Panc1 (cell line): Measurements from ENCODE around the gene SNED1. TPM values are rescaled to one million over a fixed set of nuclear protein-coding genes. Genes with fewer than 3 reads are reported as not detected.

Experiments
- ATAC-seq: fragments of 200-7000 bp; cut with Tn5 transposase; 2 replicates; pipeline ENCODE4 v1.9.1; 2020; ENCODE audit warnings: mild to moderate bottlenecking, moderate library complexity
- BruUV-seq: library from RNA; stranded (reverse); fragments of 400-500 nt; replicated peaks from 2 replicates; lab custom pipeline; 2021; lab: Mats Ljungman, UMichigan
- CTCF ChIA-PET: fragments of 300-600 bp; sonication (Branson Sonifier 250); formaldehyde crosslinking; loops from one replicate; lab custom pipeline; 2022; ENCODE audit warnings: antibody characterized with exemption; lab: Charles Lee
- POLR2A ChIA-PET: fragments of 300-600 bp; sonication (Branson Sonifier 250); formaldehyde crosslinking; loops from one replicate; lab custom pipeline; 2022; ENCODE audit warnings: antibody characterized with exemption; lab: Charles Lee
- DNase-seq: peaks from one replicate; pipeline ENCODE4 v3.0.0-alpha.2; 2010; ENCODE audit warnings: low read depth, low spot score
- H3K27ac ChIP-seq: 2 replicates; pipeline ENCODE4 v1.5.1; 2011; ENCODE audit warnings: mild to moderate bottlenecking, low read length, inconsistent platforms
- H3K27me3 ChIP-seq: fragments of 200-500 bp; sonication (Bioruptor generic); 2 replicates; pipeline ENCODE4 v1.6.0; 2014; ENCODE audit warnings: low read length, inconsistent platforms; ENCODE audit not compliant: control insufficient read depth, insufficient read depth
- H3K36me3 ChIP-seq: fragments of 200-500 bp; sonication (Bioruptor generic); 2 replicates; pipeline ENCODE4 v1.5.1; 2014; ENCODE audit warnings: inconsistent platforms, mild to moderate bottlenecking, low read length, moderate library complexity; ENCODE audit not compliant: control insufficient read depth, insufficient read depth
- H3K4me1 ChIP-seq: 2 replicates; pipeline ENCODE4 v1.5.1; 2011; ENCODE audit warnings: inconsistent platforms, mild to moderate bottlenecking, low read length, moderate library complexity; ENCODE audit not compliant: control insufficient read depth, insufficient read depth
- H3K4me3 ChIP-seq, 2 experiments: 2 replicates each; pipeline ENCODE4 v1.5.1; 2011 to 2012; ENCODE audit warnings: low read depth in 2 of 2, low read length in 2 of 2, mild to moderate bottlenecking in 2 of 2, inconsistent platforms in 1 of 2, moderate library complexity in 1 of 2
- H3K9me3 ChIP-seq: fragments of 200-500 bp; sonication (Bioruptor generic); 2 replicates; pipeline ENCODE4 v1.5.1; 2014; ENCODE audit warnings: low read depth, mild to moderate bottlenecking, inconsistent platforms, low read length, moderate library complexity; ENCODE audit not compliant: control insufficient read depth, insufficient read depth
- CTCF ChIP-seq: fragments of 450-650 bp; IDR thresholded peaks from 2 replicates; pipeline ENCODE4 v1.5.1; 2017; ENCODE audit warnings: mild to moderate bottlenecking
- POLR2AphosphoS5 ChIP-seq: IDR thresholded peaks from 2 replicates; pipeline ENCODE4 v1.6.1; 2012; ENCODE audit warnings: mild to moderate bottlenecking, low read depth, low read length, moderate library complexity
- REST ChIP-seq, 2 experiments: IDR thresholded peaks; 2 replicates each; pipeline ENCODE4 v1.6.1; 2011 to 2012; ENCODE audit warnings: low read depth in 2 of 2, control low read depth in 1 of 2, low read length in 1 of 2, mild to moderate bottlenecking in 1 of 2, moderate library complexity in 1 of 2; ENCODE audit not compliant: insufficient read depth in 1 of 2
- SIN3A ChIP-seq: IDR thresholded peaks from 2 replicates; pipeline ENCODE4 v1.6.1; 2012; ENCODE audit warnings: low read depth, mild to moderate bottlenecking, low read length, moderate library complexity, borderline replicate concordance; ENCODE audit not compliant: insufficient read depth
- TCF7L2 ChIP-seq: IDR thresholded peaks from 2 replicates; pipeline ENCODE4 v1.6.1; 2011; ENCODE audit warnings: mild to moderate bottlenecking, low read depth, low read length, inconsistent platforms
- in situ Hi-C: cut with HindIII; loops from 2 replicates; pipeline ENCODE4 v1.10.0; 2016; ENCODE audit warnings: low sequenced_read_pairs, low pct_unique_long_range_greater_than_20kb
- intact Hi-C: fragments of 100-400 bp; cut with micrococcal nuclease; formaldehyde crosslinking; loops from one replicate; pipeline ENCODE4 v1.10.0; 2022; ENCODE audit not compliant: unreplicated experiment
- total RNA-seq: library from RNA; stranded (reverse); gene quantifications from one replicate; pipeline ENCODE4 v1.2.1, GENCODE V29; 2021; ENCODE audit not compliant: unreplicated experiment

The SNED1 gene
- total RNA-seq, 1 experiment from 2014 or later, result 11.0 TPM

- CTCF ChIA-PET, result no interaction called here
- no peaks in the 10 kb centered on the region for H3K27me3 ChIP-seq
- no peak overlapping the region for H3K27ac ChIP-seq
- POLR2A ChIA-PET, result no interaction called here
- DNase-seq (no peak), ATAC-seq (no peak)
- no peaks in the 10 kb centered on the region for H3K36me3 ChIP-seq
- in situ Hi-C loops (no loop called here), intact Hi-C loops (no loop called here)
- TF ChIP-seq POLR2AphosphoS5 (no peak), CTCF (no peak), SIN3A (no peak), REST (IDR thresholded peaks at IDR 0.05; ENCODE audit: insufficient read depth in 1 of 2, low read depth in 2 of 2, low read length in 1 of 2) (no peak), TCF7L2 (no peak)
- H3K9me3 ChIP-seq, result no peaks in the 10 kb centered on the region
- H3K4me3 ChIP-seq, result no peak overlapping the region
- H3K4me1 ChIP-seq, result no peaks in the 10 kb centered on the region
- no TSS peak for BruUV-seq
Measured at GRCh38 chr2:241040081-241040803, 41.8 kb downstream of the SNED1 start.

GRCh38 chr2:241041589-241042158 lies 43.3 kb downstream of the SNED1 start:
- Histone ChIP-seq H3K27ac (no peak overlapping the region), H3K4me3 (no peak overlapping the region), H3K4me1 (no peaks in the 10 kb centered on the region), H3K9me3 (no peaks in the 10 kb centered on the region), H3K27me3 (no peaks in the 10 kb centered on the region), H3K36me3 (no peaks in the 10 kb centered on the region)
- 0 out of 2 replicates have a peak, but pooled peaks have one; percentile 30 for ATAC-seq
- DNase-seq, result no peak
- in situ Hi-C loops (no loop called here), intact Hi-C loops (no loop called here)
- TF ChIP-seq TCF7L2, result no peak
- no peak for TF ChIP-seq CTCF
- no peak for TF ChIP-seq REST (IDR thresholded peaks at IDR 0.05; ENCODE audit: insufficient read depth in 1 of 2, low read depth in 2 of 2, low read length in 1 of 2)
- ChIA-PET POLR2A (no interaction called here), CTCF (no interaction called here)
- no TSS peak for BruUV-seq
